OCI-LY3 (cell line): ENCODE measurements around the gene FTSJ3.

Source experiments
- EZH2phosphoT487 ChIP-seq: fragments of 200-600 bp; shearing (Covaris generic); IDR thresholded peaks from 2 replicates; pipeline ENCODE4 v1.6.1; 2018; ENCODE audit warnings: antibody characterized with exemption, mixed run types, low read depth
- TF ChIP-seq, protein P1 (sequence below): fragments of 200-600, 300-600 bp; sonication (generic); IDR thresholded peaks from 2 replicates; pipeline ENCODE4 v1.5.1; 2014; ENCODE audit warnings: antibody characterized with exemption, low read length, low read depth

DNA sequence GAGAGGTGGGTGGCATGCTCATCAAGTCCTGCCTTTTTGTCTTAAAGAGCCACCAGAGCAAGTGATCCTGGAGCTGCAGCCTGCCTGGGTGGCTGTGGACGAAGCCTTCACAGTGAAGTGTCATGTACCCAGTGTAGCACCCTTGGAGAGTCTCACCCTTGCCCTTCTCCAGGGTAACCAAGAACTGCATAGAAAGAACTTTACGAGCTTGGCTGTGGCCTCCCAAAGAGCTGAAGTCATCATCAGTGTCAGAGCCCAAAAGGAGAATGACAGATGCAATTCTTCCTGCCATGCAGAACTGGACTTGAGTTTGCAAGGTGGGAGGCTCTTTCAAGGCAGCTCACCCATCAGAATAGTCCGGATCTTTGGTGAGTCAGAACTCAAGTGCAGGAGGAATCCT is 31.8 kb upstream of the FTSJ3 start:
- TF ChIP-seq, protein P1, sequence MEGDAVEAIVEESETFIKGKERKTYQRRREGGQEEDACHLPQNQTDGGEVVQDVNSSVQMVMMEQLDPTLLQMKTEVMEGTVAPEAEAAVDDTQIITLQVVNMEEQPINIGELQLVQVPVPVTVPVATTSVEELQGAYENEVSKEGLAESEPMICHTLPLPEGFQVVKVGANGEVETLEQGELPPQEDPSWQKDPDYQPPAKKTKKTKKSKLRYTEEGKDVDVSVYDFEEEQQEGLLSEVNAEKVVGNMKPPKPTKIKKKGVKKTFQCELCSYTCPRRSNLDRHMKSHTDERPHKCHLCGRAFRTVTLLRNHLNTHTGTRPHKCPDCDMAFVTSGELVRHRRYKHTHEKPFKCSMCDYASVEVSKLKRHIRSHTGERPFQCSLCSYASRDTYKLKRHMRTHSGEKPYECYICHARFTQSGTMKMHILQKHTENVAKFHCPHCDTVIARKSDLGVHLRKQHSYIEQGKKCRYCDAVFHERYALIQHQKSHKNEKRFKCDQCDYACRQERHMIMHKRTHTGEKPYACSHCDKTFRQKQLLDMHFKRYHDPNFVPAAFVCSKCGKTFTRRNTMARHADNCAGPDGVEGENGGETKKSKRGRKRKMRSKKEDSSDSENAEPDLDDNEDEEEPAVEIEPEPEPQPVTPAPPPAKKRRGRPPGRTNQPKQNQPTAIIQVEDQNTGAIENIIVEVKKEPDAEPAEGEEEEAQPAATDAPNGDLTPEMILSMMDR = no peak
- no peak for TF ChIP-seq EZH2phosphoT487
